H1 (cell line): ENCODE data around the gene KLHL17. TPM values are rescaled to one million over a fixed set of nuclear protein-coding genes. Genes with fewer than 3 reads are reported as not detected.

Experiments
- CTCF ChIA-PET: fragments of 300-600 bp; sonication (Branson Sonifier 250); formaldehyde crosslinking; loops from one replicate; lab custom pipeline; 2021; ENCODE audit not compliant: partially characterized antibody; lab: Charles Lee
- POLR2A ChIA-PET: fragments of 300-600 bp; sonication (Branson Sonifier 250); formaldehyde crosslinking; loops from one replicate; lab custom pipeline; 2021; ENCODE audit warnings: inconsistent platforms; ENCODE audit not compliant: partially characterized antibody; lab: Charles Lee
- DNase-seq, 2 experiments: peaks; one replicate each; pipeline versions ENCODE4 v3.0.0 to v3.0.0-alpha.2; 2010 to 2022; ENCODE audit warnings: low spot score in 2 of 2, low read depth in 1 of 2, mixed read lengths in 1 of 2
- FAIRE-seq: peaks from 2 replicates; lab custom pipeline; 2011; peaks lifted over from hg19 to GRCh38; lab: Jason Lieb, UNC
- H2AFZ ChIP-seq: 2 replicates; pipeline ENCODE4 v1.8.1; 2012; ENCODE audit warnings: low read length, inconsistent platforms
- H2AK5ac ChIP-seq: 2 replicates; pipeline ENCODE4 v1.6.1; 2013; ENCODE audit warnings: low read depth, low read length
- H2BK120ac ChIP-seq: replicated peaks from 2 replicates; pipeline ENCODE3; 2013; ENCODE audit warnings: low read depth, low read length, inconsistent platforms
- H2BK12ac ChIP-seq: 2 replicates; pipeline ENCODE4 v1.6.1; 2013; ENCODE audit warnings: low read depth, low read length
- H2BK15ac ChIP-seq: 2 replicates; pipeline ENCODE4 v1.6.1; 2013; ENCODE audit warnings: low read length
- H2BK20ac ChIP-seq: 2 replicates; pipeline ENCODE4 v1.6.1; 2013; ENCODE audit warnings: low read length
- H2BK5ac ChIP-seq: 2 replicates; pipeline ENCODE4 v1.6.1; 2013; ENCODE audit warnings: low read depth, low read length
- H3K14ac ChIP-seq: 2 replicates; pipeline ENCODE4 v1.6.1; 2013; ENCODE audit warnings: inconsistent platforms; ENCODE audit not compliant: insufficient read length
- H3K18ac ChIP-seq: 2 replicates; pipeline ENCODE4 v1.6.1; 2013; ENCODE audit warnings: low read length; ENCODE audit errors: extremely low read depth
- H3K23ac ChIP-seq: 2 replicates; pipeline ENCODE4 v1.6.1; 2013; ENCODE audit warnings: inconsistent platforms; ENCODE audit not compliant: insufficient read length
- H3K23me2 ChIP-seq: 2 replicates; pipeline ENCODE4 v1.6.1; 2013; ENCODE audit warnings: low read depth, low read length
- H3K27ac ChIP-seq: 2 replicates; pipeline ENCODE4 v1.6.1; 2011; ENCODE audit warnings: low read depth, low read length, inconsistent platforms
- H3K27me3 ChIP-seq, 4 experiments: replicated peaks in 1 of 4; 1 replicate in 1 of 4; 2 replicates in 3 of 4; pipeline versions ENCODE4 v1.6.1 to v1.8.1; 2011 to 2013; ENCODE audit warnings: low read length in 3 of 4, mild to moderate bottlenecking in 3 of 4, inconsistent platforms in 2 of 4, mixed read lengths in 2 of 4, moderate library complexity in 1 of 4; ENCODE audit not compliant: control insufficient read depth in 3 of 4, insufficient read depth in 3 of 4; ENCODE audit errors: extremely low read depth in 1 of 4
- H3K36me3 ChIP-seq, 4 experiments: 2 replicates each; pipeline versions ENCODE4 v1.6.1 to v1.8.1; 2011 to 2013; ENCODE audit warnings: mild to moderate bottlenecking in 4 of 4, low read length in 3 of 4, moderate library complexity in 2 of 4, control low read depth in 1 of 4, inconsistent platforms in 1 of 4; ENCODE audit not compliant: insufficient read depth in 4 of 4, control insufficient read depth in 2 of 4
- H3K4ac ChIP-seq: replicated peaks from 2 replicates; pipeline ENCODE3; 2013; ENCODE audit warnings: low read length, low read depth, mixed read lengths, inconsistent platforms; ENCODE audit not compliant: insufficient read length
- H3K4me1 ChIP-seq, 4 experiments: replicated peaks in 1 of 4; 1 replicate in 1 of 4; 2 replicates in 3 of 4; pipeline versions ENCODE4 v1.6.1 to v1.8.1; 2011 to 2013; ENCODE audit warnings: low read length in 3 of 4, inconsistent platforms in 2 of 4, mixed read lengths in 1 of 4; ENCODE audit not compliant: insufficient read depth in 4 of 4, control insufficient read depth in 3 of 4
- H3K4me2 ChIP-seq, 2 experiments: 2 replicates each; pipeline versions ENCODE4 v1.6.1 to v1.8.1; 2011 to 2013; ENCODE audit warnings: low read depth in 2 of 2, low read length in 2 of 2, control low read depth in 1 of 2, inconsistent platforms in 1 of 2, mild to moderate bottlenecking in 1 of 2; ENCODE audit not compliant: insufficient read depth in 1 of 2
- H3K4me3 ChIP-seq, 4 experiments: fragments of 200-600, 300-600 bp in 1 of 4; sonication (generic), shearing (Covaris generic), sonication (Bioruptor Twin) in 1 of 4; 2 replicates each; pipeline versions ENCODE4 v1.5.1 to v1.8.1; 2011 to 2016; ENCODE audit warnings: low read length in 4 of 4, low read depth in 3 of 4, control low read depth in 2 of 4, inconsistent platforms in 2 of 4, mild to moderate bottlenecking in 2 of 4, mixed read lengths in 1 of 4, moderate library complexity in 1 of 4; ENCODE audit not compliant: insufficient read depth in 2 of 4; ENCODE audit errors: extremely low read depth in 1 of 4
- H3K56ac ChIP-seq: replicated peaks from 2 replicates; pipeline ENCODE3; 2013; ENCODE audit warnings: low read depth, mild to moderate bottlenecking, mixed read lengths, low read length, inconsistent platforms; ENCODE audit not compliant: insufficient read length
- H3K79me1 ChIP-seq: 2 replicates; pipeline ENCODE4 v1.6.1; 2013; ENCODE audit warnings: low read depth, low read length, control low read depth
- H3K79me2 ChIP-seq, 2 experiments: 2 replicates each; pipeline versions ENCODE4 v1.6.1 to v1.8.1; 2012 to 2013; ENCODE audit warnings: low read length in 2 of 2, mild to moderate bottlenecking in 2 of 2, inconsistent platforms in 1 of 2; ENCODE audit not compliant: insufficient read depth in 2 of 2, control insufficient read depth in 1 of 2
- H3K9ac ChIP-seq, 4 experiments: replicated peaks in 1 of 4; 1 replicate in 1 of 4; 2 replicates in 3 of 4; pipeline versions ENCODE4 v1.6.1 to v1.8.1; 2011 to 2013; ENCODE audit warnings: low read depth in 3 of 4, low read length in 3 of 4, control low read depth in 2 of 4, mild to moderate bottlenecking in 2 of 4, moderate library complexity in 2 of 4, inconsistent platforms in 1 of 4; ENCODE audit errors: extremely low read depth in 1 of 4
- H3K9me3 ChIP-seq, 2 experiments: 2 replicates each; pipeline versions ENCODE4 v1.6.1 to v1.8.1; 2012 to 2013; ENCODE audit warnings: mild to moderate bottlenecking in 2 of 2, moderate library complexity in 2 of 2, control low read depth in 1 of 2, inconsistent platforms in 1 of 2, low read depth in 1 of 2, low read length in 1 of 2, mixed read lengths in 1 of 2; ENCODE audit not compliant: insufficient read depth in 2 of 2
- H4K20me1 ChIP-seq, 2 experiments: replicated peaks in 1 of 2; 2 replicates each; pipeline versions ENCODE3 to v1.8.1; 2011 to 2013; ENCODE audit warnings: inconsistent platforms in 2 of 2, low read length in 2 of 2, mild to moderate bottlenecking in 1 of 2; ENCODE audit not compliant: insufficient read depth in 2 of 2, control insufficient read depth in 1 of 2
- H4K5ac ChIP-seq: 2 replicates; pipeline ENCODE4 v1.6.1; 2013; ENCODE audit warnings: low read length, low read depth, mixed read lengths, inconsistent platforms; ENCODE audit not compliant: insufficient read length
- H4K8ac ChIP-seq: 2 replicates; pipeline ENCODE4 v1.8.0; 2013; ENCODE audit warnings: mild to moderate bottlenecking, moderate library complexity, low read length, inconsistent platforms; ENCODE audit not compliant: insufficient read depth; ENCODE audit errors: extremely low read depth
- H4K91ac ChIP-seq: replicated peaks from 2 replicates; pipeline ENCODE3; 2013; ENCODE audit warnings: low read length, mixed read lengths, inconsistent platforms; ENCODE audit not compliant: insufficient read length
- BACH1 ChIP-seq: IDR thresholded peaks from 2 replicates; pipeline ENCODE4 v1.6.1; 2012; ENCODE audit warnings: low read length, improper control_type of control experiment
- BCL11A ChIP-seq, 2 experiments: IDR thresholded peaks; one replicate each; pipeline ENCODE4 v1.6.1; 2011; ENCODE audit warnings: low read depth in 2 of 2, low read length in 2 of 2, mild to moderate bottlenecking in 2 of 2
- BRCA1 ChIP-seq: IDR thresholded peaks from 2 replicates; pipeline ENCODE4 v1.6.1; 2012; ENCODE audit warnings: low read depth, low read length, improper control_type of control experiment
- CTBP2 ChIP-seq: IDR thresholded peaks from 2 replicates; pipeline ENCODE4 v1.7.0; 2011; ENCODE audit warnings: borderline replicate concordance, mild to moderate bottlenecking, moderate library complexity, mixed read lengths, low read length; ENCODE audit not compliant: insufficient read depth, insufficient read length
- EP300 ChIP-seq, 2 experiments: IDR thresholded peaks; 1 replicate in 1 of 2; 2 replicates in 1 of 2; pipeline ENCODE4 v1.6.1; 2011 to 2012; ENCODE audit warnings: low read depth in 2 of 2, low read length in 2 of 2, mild to moderate bottlenecking in 2 of 2, borderline replicate concordance in 1 of 2, inconsistent platforms in 1 of 2, moderate library complexity in 1 of 2
- HDAC6 ChIP-seq: IDR thresholded peaks from one replicate; pipeline ENCODE4 v1.7.1; 2012; ENCODE audit warnings: low read depth, mild to moderate bottlenecking, inconsistent platforms, low read length, moderate library complexity
- POLR2AphosphoS5 ChIP-seq: IDR thresholded peaks from 2 replicates; pipeline ENCODE4 v1.6.1; 2011; ENCODE audit warnings: low read depth, low read length
- POU5F1 ChIP-seq: IDR thresholded peaks from 2 replicates; pipeline ENCODE4 v1.6.1; 2011; ENCODE audit warnings: low read depth, mild to moderate bottlenecking, low read length, moderate library complexity
- RAD21 ChIP-seq, 2 experiments: IDR thresholded peaks in 1 of 2; conservative IDR thresholded peaks in 1 of 2; 2 replicates each; pipeline ENCODE4 v1.6.1; 2011; ENCODE audit warnings: low read depth in 2 of 2, low read length in 2 of 2, improper control_type of control experiment in 1 of 2, inconsistent platforms in 1 of 2, mild to moderate bottlenecking in 1 of 2, moderate library complexity in 1 of 2
- SIRT6 ChIP-seq: IDR thresholded peaks from one replicate; pipeline ENCODE4 v1.7.1; 2012; ENCODE audit warnings: low read length, inconsistent platforms
- TAF1 ChIP-seq: IDR thresholded peaks from 2 replicates; pipeline ENCODE4 v1.6.1; 2011; ENCODE audit warnings: mild to moderate bottlenecking, low read depth, low read length
- TBP ChIP-seq: IDR thresholded peaks from 2 replicates; pipeline ENCODE4 v1.6.1; 2011; ENCODE audit warnings: low read depth, low read length, improper control_type of control experiment
- WGBS, 2 experiments: shearing (Covaris generic) in 1 of 2; methylation state at CpG; one replicate each; pipeline versions ENCODE4 v1.1.6 to v1.1.7; 2013 to 2015; ENCODE audit warnings: low lambda C conversion rate in 2 of 2, mixed read lengths in 2 of 2, inconsistent platforms in 1 of 2, low coverage in 1 of 2, missing lambda C conversion rate in 1 of 2; ENCODE audit not compliant: insufficient replicate concordance in 2 of 2, insufficient coverage in 1 of 2, insufficient read length in 1 of 2; ENCODE audit errors: extremely low coverage in 1 of 2, missing lambda C conversion rate in 1 of 2; 5-methylcytosine and 5-hydroxymethylcytosine counted together
- polyA plus RNA-seq, 7 experiments: library from polyadenylated mRNA; depleted of rRNA in 3 of 7; stranded (reverse) in 5 of 7; unstranded in 2 of 7; fragments of >200 nt in 5 of 7; fragments of 200-250 nt in 2 of 7; gene quantifications; 1 replicate in 5 of 7; 2 replicates in 1 of 7; 4 replicates in 1 of 7; pipeline versions ENCODE4 v1.2.1 to v1.2.3, GENCODE V29; 2011 to 2013; ENCODE audit warnings: missing spikeins in 2 of 7, mixed read lengths in 2 of 7
- total RNA-seq: library from RNA; stranded (reverse); fragmentation: NEBNext Ultra II Directional; extraction: Animal tissue kit (Norgen Biotek cat#: 25700); gene quantifications from 2 replicates; pipeline ENCODE4 v1.2.1, GENCODE V29; 2021

KLHL17 gene
- total and polyA plus RNA-seq, 2 of the 8 experiments (the other 6 are each of a cell fraction or from before 2014, with no cell fraction given) = 32.6 to 36.1 TPM

- H2AFZ ChIP-seq = no peak overlapping the region
- peak overlapping the region; percentile 53 for H3K4ac ChIP-seq
- no peak overlapping the region for H2BK120ac ChIP-seq
- H3K27ac ChIP-seq = no peak overlapping the region
- H3K9me3 ChIP-seq = no peaks in the 10 kb centered on the region
- no peak overlapping the region for H3K18ac ChIP-seq
- no peak overlapping the region for H4K5ac ChIP-seq
- H3K14ac ChIP-seq = no peak overlapping the region
- H3K79me2 ChIP-seq = no peaks in the 10 kb centered on the region
- ChIA-PET CTCF (interaction anchor here (1.4 to 4.5 kb wide), 4 partner anchors 10 to 22 kb away, joined by 6 to 21 read pairs (median 10); partner anchors contain the start of genes ISG15 and PERM1), POLR2A (interaction anchor here (1.2 to 4.2 kb wide), 3 partner anchors 10 to 21 kb away, joined by 3 to 40 read pairs (median 3); partner anchors contain the start of gene ISG15)
- no peak overlapping the region for H2AK5ac ChIP-seq
- H3K9ac ChIP-seq = 0 out of 7 replicates have a peak overlapping the region, but pooled peaks of 1 of the 4 experiments have one; percentile 10
- H3K23ac ChIP-seq = no peak overlapping the region
- H2BK20ac ChIP-seq = no peak overlapping the region
- no peak for DNase-seq
- 0 out of 2 replicates have a peak overlapping the region, but pooled peaks have one; percentile 1 for H2BK12ac ChIP-seq
- peaks cover 8% of the 10 kb centered on the region; the same call in 1 of the 2 replicates for H3K23me2 ChIP-seq
- WGBS, 2 experiments = 40% methylated on average over 3 of the region's 7 CpGs; no CpG with 5 or more reads in 1 of the 2 experiments
- H3K36me3 ChIP-seq = peaks cover 0 to 4% (median 0%) of the 10 kb centered on the region in 4 experiments; a peak in 1 of 8 replicates
- no peak for FAIRE-seq
- H3K27me3 ChIP-seq = peaks cover 22 to 57% (median 36%) of the 10 kb centered on the region in 4 experiments
- H4K91ac ChIP-seq = no peak overlapping the region
- no peak overlapping the region for H3K56ac ChIP-seq
- H2BK5ac ChIP-seq = no peak overlapping the region
- no peak overlapping the region for H4K8ac ChIP-seq
- no peak overlapping the region for H2BK15ac ChIP-seq
- peaks cover 0 to 33% (median 11%) of the 10 kb centered on the region in 4 experiments; a peak in 4 of 7 replicates for H3K4me1 ChIP-seq
- H3K4me3 ChIP-seq = no peak overlapping the region
- H3K4me2 ChIP-seq = no peak overlapping the region
- H3K79me1 ChIP-seq = no peaks in the 10 kb centered on the region
- peaks cover 0 to 3% of the 10 kb centered on the region in 2 experiments for H4K20me1 ChIP-seq
- TF ChIP-seq HDAC6 (no peak), BRCA1 (no peak), EP300 (IDR thresholded peaks at IDR 0.05; ENCODE audit: borderline replicate concordance in 1 of 2, low read depth in 2 of 2, low read length in 2 of 2) (no peak), BCL11A (IDR thresholded peaks at IDR 0.05; ENCODE audit: low read depth in 2 of 2, low read length in 2 of 2) (no peak), RAD21 (IDR thresholded peaks at IDR 0.05 in 1 of 2, conservative IDR thresholded peaks at IDR 0.05 in 1 of 2; ENCODE audit: low read depth in 2 of 2, low read length in 2 of 2) (no peak), BACH1 (no peak), CTBP2 (no peak), SIRT6 (no peak), POLR2AphosphoS5 (no peak), POU5F1 (no peak), TBP (no peak), TAF1 (no peak)
Measured at GRCh38 chr1:1004420-1004779, 44.0 kb downstream of the KLHL17 start.
